Stromal cell of bone marrow (primary cell): Measurements from ENCODE around the gene OR52I2.

ENCODE experiments used
- DNase-seq: peaks from one replicate; pipeline ENCODE4 v3.0.0-alpha.2; 2012; ENCODE audit warnings: low read depth

Gene OR52I2

DNA sequence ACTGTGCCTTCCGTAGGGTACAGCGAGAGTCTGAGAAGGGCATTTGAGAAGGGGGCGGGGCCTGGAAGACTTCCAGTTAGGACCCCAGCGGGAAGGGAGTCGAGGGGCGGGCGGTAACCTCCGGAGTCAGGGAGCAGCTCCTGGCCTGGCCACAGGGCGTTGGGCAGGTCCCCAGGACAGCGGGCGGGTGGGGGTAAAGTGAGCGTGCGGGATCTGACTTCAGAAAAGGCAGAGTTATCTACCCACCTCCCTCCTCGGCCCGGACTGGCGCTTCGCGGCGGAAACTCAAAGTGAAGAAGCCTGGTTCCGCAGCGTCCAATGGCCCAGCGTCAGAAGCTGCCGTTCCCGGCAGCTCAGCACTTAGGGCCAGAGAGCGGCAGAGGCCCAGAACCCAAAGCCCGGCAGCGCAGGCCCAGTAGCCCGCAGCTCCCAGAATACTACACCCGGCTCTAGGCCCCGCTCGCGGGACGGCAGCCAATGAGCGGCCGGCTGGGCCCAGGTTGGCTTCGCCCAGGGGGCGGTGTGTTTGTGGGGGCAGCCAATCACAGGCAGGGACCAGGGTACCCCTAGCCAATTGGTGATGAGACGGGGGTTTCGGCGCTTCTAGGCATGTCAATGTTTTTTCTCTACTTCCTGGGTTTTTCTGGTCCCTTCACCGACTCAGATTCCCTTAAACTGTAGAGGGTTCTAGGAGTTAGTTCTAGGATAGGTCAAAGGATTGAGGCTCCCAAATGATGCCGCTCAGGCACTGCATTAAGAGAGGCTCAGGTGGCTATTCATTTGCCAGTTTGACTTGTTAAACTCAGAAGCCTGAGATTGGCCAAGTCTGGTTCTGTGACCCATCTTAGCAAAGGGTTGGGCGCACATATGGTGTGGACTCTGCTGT is 26.5 kb downstream of the OR52I2 start, which contains the start of gene TRIM68:
TRIM68 (minus strand) TSS at position 451 of the 886 bp plus-strand sequence. CDS start 2,727 bp downstream, outside the sequence.
- peak; percentile 95 for DNase-seq

DNA sequence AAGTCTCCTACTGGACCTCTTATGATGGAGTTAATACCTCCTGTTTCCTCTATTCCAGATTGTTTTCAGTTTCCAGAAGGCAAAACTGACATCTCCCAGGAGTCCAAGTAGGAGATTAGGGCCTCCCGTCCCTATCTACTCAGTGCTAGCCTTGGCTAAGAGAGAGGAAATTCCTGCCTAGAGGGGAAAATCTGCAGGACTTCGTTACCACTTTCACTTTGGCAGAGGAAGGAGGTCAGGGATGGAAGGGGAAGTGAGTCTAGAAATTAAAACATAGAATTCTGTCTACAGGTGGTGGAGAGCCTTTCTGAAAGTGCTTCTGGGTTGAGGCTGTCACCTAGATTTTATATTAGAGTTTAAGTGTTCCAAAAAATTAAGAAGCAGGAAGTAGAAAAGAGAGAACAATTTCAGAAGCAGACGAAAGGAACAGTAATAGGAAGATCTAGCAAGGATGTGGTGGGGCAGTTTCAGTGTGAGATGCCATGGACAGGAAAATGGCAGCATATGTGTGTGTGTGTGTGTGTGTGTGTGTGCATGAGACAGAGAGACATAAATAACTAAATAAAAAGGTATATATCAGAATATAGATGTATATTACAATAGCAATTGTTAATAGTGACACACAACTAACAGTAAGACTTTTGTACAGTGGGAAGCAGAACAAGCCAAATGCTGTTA is 28.9 kb downstream of the OR52I2 start:
- DNase-seq: no peak

DNA sequence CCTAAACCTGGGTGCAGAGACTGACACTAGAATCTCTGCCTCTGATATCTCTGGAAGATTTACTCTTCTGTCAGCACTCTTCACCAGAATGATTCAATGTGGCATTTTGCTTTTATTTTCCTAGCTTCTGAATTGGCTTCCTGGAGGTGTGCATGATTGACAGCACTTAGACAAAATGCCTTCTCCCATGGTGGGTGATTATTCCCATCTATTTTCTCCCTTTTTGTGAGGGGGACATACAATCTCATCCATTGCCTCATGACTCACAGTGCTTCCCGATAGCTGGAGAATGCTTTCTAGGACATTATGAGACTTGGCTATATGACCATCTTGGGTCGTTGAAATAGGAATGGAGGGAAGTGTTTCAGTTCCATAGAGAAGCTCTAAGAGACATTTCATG is 30.4 kb downstream of the OR52I2 start:
- no peak for DNase-seq

- DNase-seq: no peak
Measured at GRCh38 chr11:4615856-4616444, 34.4 kb downstream of the OR52I2 start.

DNA sequence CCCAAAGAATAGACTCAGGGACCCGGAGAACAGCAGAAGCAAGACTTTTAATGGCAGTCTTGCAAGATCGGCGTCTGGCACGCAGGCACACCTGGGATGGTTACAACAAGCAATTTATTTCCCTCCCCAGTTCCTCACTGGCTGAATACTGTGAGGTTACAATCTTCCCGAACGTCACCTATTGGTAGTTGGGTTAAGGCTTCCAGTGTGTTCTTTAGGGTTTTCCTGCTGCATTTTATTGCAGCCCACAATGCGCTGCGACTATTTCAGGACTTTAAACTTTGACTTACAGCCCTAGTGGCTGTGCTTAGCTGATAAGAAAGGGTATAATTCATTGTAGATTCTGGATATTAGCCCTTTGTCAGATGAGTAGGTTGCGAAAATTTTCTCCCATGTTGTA is 38.0 kb downstream of the OR52I2 start:
- DNase-seq: no peak

- peak; percentile 54 for DNase-seq
Measured at GRCh38 chr11:4626207-4627099, 44.9 kb downstream of the OR52I2 start.

DNA sequence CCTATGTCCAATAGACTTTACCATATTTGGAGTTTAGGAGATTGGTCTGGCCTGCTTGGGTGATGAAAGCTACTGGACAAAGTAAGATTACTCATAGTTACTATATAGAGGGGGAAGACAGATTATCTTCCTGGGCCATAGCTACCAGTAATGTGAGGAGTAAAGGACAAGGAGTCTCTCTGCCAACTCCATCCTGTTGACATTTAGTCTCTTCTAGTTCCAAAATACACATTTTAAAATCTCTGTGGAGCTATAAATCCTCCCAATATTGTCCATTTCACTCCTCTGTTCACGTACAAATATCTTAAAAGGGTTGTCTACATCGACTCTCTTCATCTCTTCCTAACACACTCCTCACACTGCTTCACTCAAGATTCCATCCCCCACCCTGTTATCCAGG is 54.6 kb downstream of the OR52I2 start:
- DNase-seq: no peak

- DNase-seq: peak; percentile 43
Measured at GRCh38 chr11:4636962-4637661, 55.6 kb downstream of the OR52I2 start, which contains the start of gene OR51D1. TSS of gene OR51D1 (plus strand) at chr11:4637477. CDS start at chr11:4639791, 2,314 bp downstream.

GRCh38 chr11:4637662-4638047 is 56.1 kb downstream of the OR52I2 start:
- DNase-seq: no peak

- no peak for DNase-seq
Measured at GRCh38 chr11:4639931-4640330, 58.4 kb downstream of the OR52I2 start.

GRCh38 chr11:4641501-4641900 is 60.0 kb downstream of the OR52I2 start:
- no peak for DNase-seq

- DNase-seq: no peak
Measured at GRCh38 chr11:4642043-4642442, 60.5 kb downstream of the OR52I2 start.
